Colon (tissue), 2 donors: ENCODE data around the gene NOTCH4.
"Not testable (repeated sequence)": the region's sequence is repeated elsewhere in the genome, so short reads cannot be mapped to it uniquely, and the experiment has no call there.

ENCODE experiments used
- FAIRE-seq: peaks from 2 replicates; lab custom pipeline; 2012; peaks lifted over from hg19 to GRCh38; lab: Jason Lieb, UNC
- donor health status: control.
- donor health status: control.

Gene NOTCH4

DNA sequence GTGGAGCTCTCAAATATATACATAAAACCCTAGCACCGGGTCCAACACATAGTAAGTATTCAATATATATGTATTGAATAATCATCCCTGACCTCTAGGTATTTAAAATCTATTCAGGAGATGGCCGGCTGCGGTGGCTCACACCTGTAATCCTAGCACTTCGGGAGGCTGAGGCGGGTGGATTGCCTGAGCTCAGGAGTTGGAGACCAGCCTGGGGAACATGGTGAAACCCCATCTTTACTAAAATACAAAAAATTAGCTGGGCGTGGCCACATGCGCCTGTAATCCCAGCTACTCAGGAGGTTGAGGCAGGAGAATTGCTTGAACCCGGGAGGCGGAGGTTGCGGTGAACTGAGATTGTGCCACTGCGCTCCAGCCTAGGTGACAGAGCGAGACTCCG is 30.8 kb downstream of the NOTCH4 start:
- not testable (repeated sequence) for FAIRE-seq

DNA sequence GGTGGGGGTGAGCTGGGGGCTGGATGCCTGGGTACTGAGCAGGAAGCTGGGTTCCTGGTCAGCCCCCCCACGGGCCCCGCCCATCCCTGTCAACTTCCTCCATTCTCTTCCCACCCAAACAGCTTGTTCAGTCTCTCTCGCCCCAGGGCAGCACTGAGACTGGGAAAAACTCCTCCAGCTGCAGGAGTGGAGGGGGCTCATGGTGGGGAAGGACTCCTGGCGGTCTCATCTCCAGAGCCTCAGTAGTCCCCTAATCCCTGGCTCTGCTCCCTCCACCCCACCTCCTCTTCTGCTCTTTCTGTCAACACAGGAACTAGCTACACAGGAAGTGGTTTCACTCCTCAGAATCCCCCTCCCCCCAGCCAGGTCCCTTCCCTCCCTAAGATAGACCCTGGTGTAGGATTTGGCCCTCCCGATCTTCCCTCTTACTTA is 31.2 kb downstream of the NOTCH4 start, which contains the start of gene GPSM3:
GPSM3 (minus strand) TSS at position 36 of the 432 bp plus-strand sequence. CDS start 130 bp downstream, outside the sequence.
- FAIRE-seq, result no peak

DNA sequence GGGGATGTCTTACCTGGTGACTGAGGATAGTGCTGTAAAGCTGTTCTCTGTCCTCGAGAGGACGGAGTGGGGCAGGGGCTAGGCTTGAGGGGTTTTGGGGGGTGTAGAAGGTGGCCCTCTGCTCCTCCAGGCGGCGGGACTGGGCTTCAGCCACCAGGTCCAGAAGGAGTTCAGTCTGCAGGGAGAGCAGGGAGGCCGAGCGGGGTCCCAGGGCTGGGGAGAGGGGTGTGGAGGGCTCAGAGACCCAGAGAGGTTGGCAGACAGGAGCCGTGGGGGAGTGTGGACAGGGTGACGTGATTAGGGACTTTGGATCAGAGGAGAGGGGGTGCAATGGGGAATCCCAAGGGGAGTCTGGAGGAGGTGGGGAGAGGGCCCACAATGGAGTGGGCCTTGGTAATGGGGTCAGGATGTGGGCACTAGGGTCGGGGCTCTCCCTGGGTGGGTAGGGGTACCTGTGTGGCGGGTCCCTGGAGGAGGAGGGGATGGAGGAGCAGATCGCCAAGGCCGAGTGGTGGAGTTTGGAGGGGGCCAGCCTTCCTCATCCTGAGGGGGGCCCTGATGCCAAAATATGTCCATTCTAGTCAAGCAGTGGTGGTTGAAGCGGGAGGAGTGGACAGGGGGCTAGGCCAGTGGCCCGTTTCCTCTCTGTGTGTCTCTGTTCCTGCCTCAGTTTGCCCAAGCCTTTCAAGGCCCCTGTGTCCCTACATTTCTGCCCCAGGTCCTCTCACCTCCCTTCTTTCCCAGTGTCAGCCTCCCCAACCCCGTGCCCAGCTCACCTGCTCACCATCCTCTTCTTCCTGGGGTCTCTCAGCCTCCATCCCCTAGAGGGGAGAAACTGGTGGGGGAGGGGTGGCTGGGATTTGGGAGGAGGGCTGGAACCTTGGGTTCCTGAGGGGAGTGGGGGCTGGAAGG is 31.9 kb downstream of the NOTCH4 start:
- no peak for FAIRE-seq

DNA sequence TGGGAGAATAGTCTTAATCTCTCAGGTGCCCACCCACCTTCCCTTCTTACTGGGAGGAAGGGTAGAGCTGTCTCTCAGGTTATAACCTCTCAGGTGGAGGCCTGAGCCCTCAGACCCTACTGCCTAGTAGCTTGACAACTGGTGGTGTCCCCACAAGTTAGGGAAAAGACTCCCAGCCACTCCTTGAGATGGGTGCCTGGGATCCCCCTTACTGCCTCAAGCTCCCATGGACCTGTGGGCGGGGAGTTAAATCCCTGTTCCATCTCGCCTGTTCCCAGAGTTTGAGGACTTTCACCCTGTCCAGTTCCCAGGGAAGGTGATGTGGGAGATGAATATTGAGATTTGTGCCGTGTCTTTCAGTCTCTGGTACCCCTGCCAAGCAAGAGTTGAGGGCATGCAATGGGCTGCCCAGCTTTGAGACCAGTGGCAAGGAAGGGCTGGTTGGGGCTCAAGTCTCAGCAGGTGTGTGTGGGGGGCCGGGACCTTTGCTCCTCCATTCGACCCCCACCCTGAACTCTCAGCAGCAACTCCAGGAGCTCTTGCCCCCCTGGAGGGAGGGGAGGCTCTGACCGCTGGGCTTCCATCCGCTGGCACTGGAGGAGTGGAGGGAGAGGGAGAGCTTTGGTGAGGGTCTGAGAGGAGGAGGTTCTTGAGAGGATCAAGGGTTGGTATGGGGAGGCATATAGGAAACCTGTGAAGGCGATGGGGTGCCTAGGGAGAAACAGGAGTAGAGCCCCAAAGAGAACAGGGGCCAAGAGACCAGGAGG is 32.8 kb downstream of the NOTCH4 start:
- no peak for FAIRE-seq

DNA sequence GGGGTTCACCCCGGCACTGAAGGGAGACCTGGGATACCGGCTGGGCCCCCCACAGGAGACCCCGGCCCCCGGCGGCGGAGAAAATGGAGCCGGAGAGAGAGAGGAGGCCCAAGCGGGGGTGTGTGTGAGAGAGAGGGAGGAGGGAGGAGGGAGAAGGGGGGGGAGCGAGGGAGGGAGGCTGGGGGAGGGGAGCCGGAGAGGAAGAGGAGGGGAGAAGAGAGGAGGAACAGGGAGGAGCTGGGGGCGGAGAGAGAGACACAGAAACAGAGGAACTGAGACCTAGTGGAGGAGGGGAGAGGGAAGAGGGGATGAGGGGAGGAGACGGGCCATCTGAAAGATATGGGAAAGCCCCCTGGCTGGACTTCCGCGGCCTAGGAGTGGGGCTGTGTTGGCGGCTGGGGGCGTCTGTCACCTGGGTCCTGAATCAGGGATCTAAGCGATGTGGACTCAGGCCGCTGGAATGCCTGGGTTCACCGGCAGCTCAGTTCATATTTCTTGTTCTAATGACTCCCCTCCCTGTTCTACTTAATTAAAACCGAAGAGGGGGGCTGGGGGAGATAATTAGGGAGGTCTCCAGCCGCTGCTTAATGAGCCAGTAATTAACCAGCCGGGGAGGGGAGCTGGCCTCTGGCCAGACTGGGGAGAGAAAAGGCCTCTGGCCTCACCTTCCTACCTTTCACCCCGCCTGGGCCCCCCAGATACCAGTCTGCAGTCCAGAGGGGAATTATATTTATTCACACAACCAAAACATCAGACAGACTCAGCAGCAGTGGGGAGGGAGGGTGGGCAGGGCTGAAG is 33.6 kb downstream of the NOTCH4 start, which contains the start of gene PBX2:
PBX2 (minus strand) TSS at position 149 of the 798 bp plus-strand sequence. CDS start 287 bp downstream, outside the sequence.
- FAIRE-seq, result no peak

DNA sequence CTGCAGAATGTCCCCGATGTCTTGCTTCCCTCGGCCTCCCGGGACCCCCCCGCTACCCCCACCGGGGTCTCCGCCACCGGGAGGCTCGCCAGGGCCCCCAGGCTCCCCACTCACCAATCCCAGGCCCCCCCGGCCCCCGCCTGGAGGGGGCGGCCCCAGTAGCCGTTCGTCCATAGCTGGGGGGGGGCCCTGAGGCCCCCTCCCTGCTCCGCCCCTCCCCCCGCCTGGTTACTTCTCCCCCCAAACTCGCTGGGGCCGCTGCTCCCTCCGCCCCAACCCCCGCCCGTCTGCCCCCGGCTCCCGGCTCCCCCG is 34.2 kb downstream of the NOTCH4 start:
- no peak for FAIRE-seq

DNA sequence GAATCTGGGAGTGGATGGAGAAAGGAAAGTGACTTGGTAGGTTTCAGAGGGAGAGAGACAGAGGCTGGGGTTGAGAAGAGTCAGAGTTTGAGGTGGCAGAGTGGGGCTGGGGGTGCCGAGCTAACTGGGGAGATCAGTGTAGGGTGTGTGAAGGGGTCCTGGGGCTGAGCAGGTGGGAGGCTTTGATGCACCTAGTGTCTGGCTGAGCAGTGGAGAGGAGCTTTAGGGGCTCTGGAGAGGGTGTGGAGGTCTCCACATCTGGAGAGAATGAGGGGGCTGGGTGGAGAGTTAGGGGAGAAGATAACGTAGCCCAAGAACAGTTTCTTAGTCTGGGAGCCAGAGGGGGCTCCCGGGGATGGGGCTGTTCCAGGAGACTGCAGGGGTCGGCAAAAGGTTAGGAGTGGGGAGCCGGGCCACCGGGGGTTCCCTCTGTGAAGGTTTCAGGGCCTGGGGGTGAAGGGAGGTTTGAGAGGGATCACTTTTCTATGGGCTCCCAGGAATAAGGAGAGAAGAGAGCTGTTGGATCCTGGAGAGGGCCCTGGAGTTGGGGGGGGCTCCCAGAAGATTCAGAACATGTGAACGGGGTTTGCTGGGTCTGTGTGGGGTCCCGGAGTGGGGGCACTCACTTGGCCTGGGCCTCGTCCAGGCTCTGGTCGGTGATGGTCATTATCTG is 34.7 kb downstream of the NOTCH4 start:
- FAIRE-seq, result no peak

DNA sequence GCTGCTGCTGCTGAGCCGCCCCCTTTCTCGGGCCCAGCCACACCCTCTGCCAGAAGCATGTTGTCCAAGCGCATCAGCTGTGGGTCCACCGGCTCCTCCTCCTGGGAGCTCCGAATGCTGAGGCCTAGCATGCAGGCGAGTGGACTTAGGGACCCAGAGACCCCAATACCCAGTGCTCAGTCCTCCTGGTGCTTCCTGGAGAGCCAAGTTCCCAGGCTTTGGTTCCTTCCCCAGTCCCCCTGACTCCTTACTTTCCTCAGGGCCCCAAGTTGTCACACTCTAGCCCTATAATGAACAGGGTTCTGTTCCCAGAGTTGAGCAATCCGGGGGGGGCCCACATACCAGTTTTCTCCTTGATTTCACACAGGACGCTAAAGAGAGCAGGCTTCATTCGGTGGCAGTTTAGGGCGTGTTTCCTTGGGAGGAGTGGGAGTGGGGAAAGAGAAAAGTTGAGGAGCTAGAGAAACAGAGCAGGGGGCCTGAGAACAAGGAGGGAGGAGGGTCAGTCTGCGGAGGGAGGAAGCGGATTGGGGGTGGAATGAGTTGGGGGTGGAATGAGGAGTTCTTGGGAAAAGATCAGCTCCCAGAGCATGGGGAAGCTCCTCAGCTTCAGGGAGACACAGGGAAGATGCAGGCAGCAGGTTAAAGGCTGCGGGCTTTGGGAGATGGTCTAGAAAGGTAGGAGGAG is 35.3 kb downstream of the NOTCH4 start:
- FAIRE-seq, result no peak

DNA sequence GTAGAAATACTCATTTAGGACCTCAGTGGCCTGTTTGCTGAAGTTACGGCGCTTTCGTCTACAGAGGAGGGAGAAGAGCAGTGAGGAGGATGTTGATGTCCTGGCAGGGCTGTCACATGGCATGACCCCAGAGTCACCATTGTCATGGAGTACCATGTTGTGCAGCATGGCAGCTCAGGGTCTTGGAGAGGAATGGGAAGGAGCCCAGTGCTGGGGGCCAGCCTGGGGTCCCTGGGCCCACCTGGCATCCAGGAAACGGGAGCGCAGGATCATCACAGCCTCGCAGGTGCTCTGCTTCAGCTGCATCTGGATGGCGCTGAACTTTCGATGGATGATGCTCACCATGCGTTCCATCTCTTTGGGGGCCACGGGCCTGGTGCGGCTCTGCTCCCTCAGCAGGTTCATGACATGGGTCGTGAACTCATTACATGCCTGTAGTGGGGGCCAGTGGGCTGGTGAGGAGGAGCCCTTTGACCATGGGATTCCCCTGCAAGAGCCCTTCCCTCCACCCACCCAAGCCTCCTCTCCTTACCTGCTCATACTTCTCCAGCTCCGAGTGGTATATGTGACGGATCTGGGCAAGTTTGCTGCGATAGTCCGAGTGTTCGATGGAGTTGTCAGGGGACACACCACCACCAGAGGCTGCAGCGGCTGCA is 36.0 kb downstream of the NOTCH4 start:
- not testable (repeated sequence) for FAIRE-seq

DNA sequence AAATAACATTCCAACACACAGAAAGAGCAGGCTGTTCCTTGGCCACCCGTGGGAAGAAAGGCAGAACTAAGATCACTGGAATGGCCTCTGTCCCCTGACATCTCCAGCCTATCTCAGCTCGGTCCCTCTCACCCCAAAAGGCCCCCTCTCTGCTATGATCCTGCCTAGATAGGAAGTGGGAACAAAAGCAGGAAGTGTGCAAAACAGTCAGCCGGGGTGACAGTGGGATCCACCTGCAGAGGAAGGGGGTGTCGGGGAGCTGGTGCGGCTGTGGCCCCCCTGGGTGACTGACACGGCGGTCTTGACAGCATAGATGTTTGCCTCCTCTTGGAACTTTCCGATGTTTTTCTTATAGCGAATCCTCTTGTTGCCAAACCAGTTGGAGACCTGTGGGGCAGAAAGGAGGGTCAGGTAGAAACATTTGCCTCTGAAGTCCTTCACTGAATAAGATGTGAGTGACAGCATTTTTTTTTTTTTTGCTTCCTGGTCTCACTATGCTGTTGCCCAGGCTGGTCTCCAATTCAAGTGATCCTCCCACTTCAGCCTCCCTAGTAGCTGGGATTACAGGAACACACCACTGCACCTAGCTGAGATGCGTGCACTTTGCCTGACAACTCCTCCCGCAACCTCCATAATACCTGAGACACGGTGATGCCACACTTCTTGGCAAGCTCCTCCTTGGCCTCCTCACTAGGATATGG is 36.7 kb downstream of the NOTCH4 start:
- no peak for FAIRE-seq

DNA sequence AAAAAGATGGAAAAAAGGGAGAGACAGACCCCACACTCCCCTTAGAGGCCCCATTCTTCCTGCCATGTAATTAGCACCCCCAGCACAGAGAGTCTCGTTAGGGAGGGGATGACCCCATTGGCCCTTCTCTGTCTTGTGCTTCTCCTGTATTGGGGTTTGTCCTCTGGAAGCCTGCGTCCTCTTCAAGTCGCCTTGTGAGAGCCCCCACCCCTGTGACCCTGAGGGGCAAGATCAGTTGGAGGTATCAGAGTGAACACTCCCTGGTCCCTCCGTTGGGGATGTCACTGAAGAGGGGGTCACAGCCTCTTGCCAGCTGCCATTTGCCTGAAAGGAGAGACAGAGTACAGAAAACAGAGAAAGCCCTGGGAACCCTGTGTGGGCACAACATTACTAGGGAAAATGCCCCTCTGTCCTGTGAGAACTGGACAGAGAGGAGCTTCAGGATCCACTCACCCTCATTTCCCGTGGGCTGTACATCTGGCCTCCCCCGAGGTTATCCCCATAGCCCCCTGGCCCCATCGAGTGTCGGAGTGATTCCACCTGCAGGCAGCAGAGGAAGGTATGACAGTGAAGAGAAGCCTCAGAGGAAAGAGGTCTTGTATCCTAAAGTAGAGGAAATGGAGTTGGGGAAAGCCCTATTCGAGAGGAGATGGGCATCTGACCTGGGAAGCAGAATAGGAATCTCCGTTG is 37.6 kb downstream of the NOTCH4 start:
- FAIRE-seq, result not testable (repeated sequence)

DNA sequence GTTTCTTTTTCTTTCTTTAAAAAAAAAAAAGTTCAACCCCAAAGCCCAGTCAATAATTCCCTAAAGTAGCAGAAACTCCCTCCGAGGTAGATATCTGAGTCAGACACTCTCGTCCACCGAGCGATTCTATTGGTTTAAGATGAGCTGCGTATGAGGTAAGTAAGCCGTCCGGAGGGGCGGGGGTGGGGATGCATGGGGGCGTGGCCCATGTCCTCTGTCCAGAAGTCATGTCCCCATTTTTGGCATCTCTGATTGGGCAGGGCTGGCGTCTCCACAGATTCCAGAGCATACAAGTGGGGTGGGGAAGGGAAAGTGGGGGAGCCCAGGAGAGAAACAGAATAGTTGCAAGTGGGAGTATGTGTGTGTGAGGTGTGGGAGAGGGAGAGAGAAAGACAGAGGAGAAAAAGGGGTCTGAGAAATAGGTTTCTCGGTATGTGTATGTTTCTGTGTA is 38.2 kb downstream of the NOTCH4 start:
- not testable (repeated sequence) for FAIRE-seq

DNA sequence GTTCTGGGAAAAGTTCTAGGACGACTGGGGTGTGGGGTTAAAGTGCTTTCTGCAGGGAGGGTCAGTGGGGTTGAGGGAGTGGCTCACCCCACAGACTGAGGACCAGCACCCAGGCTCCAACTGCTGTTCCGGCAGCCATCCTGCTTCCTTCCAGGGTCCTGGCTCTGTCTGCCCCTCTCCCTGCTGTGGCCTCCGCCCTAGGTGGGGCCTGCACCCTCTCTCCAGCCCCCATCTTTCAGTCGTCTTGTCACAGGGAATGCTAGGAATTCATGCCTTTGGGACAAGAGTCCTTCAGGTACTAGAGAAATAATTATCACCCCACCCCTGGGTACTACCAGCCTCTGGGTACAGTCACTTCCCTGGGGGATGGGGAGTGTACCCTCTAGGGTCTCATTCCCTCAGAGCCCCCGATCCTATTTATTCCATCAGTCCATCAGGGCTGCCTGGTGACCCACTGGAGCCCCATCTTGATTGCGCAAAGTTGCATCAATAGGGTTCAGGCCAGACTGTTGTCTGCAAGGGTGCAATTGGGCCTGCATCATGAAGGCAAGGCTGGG is 39.7 kb downstream of the NOTCH4 start, which contains the start of gene AGER:
AGER (minus strand) TSS at position 170 of the 557 bp plus-strand sequence; CDS start at position 139, 31 bp downstream.
- no peak for FAIRE-seq

DNA sequence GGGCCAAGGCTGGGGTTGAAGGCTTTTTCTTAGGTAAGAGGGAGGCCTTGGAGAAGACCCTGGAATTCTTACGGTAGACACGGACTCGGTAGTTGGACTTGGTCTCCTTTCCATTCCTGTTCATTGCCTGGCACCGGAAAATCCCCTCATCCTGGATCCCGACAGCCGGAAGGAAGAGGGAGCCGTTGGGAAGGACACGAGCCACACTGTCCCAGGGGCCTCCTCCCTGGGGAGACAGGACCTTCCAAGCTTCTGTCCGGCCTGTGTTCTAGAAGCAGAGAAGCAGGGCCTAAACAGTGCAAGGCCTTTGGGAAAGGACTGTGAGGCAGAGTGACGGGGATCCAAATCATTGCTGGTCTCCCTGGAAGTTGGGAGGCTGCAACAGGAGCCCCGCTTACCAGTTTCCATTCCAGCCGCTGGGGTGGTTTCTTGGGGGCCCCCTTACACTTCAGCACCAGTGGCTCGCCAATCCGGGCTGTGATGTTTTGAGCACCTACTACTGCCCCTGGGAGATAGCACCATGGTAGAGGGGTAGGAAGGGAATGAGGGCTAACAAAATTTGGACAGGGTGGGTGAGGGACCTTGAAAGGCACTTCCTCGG is 40.3 kb downstream of the NOTCH4 start:
- FAIRE-seq, result no peak

DNA sequence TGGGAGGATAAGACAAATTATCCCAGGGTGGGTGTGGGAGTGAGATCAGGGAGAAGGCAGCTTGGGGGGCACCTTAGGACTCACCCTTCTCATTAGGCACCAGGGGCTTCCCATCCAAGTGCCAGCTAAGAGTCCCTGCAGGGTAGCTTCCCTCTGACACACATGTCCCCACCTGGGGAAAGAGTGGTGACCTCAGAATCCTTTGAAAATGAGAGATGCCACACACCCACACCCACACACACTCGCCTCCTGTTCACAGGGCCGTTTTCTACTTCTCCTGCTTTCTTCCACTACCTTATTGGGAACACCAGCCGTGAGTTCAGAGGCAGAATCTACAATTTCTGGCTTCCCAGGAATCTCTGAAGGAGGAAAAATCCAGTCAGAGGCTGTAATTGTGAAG is 40.8 kb downstream of the NOTCH4 start:
- no peak for FAIRE-seq

DNA sequence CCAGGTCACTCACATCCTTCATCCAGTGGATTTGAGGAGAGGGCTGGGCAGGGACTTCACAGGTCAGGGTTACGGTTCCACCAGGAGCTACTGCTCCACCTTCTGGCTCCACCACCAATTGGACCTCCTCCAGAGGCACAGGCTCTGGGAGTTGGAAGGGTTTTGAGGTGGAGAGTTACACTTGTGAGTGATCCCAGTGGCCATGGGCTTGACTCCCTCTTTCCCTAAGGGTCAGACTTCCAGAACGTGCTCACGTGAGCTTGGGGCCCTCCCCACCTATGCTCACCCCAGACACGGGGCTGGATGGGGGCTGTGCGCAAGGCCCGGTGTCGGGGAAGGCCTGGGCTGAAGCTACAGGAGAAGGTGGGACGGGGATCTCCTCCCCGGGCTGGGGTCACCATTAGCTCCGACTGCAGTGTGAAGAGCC is 41.3 kb downstream of the NOTCH4 start:
- no peak for FAIRE-seq

DNA sequence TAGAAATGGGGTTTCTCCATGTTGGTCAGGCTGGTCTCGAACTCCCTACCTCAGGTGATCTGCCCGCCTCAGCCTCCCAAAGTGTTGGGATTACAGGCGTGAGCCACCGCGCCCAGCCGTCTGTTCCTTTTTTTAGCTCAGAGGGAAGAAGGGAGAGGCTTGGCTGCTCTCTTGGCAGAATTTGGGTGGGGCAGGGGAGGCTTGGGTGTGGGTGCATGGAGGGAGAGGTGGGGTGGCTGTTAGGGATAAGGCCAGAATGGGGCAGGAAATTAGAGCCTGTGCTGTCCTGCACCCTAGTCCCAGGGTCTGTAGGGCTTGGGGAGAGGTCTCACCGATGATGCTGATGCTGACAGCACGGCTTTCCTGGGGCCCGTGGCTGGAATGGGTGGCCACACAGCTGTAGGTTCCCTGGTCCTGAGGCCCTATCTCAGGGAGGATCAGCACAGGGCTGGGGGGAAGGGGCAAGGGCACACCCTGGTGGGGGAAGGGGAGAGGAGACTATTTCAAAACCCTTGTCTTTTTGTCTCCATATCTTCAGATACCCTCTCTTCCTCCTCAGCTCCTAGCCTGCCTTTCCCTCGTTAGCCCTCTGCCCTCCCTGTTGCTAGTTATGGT is 41.8 kb downstream of the NOTCH4 start:
- FAIRE-seq, result no peak
